GM21619 (cell line): ENCODE measurements around the gene RPL39L.
"Not testable (repeated sequence)": the region's sequence is repeated elsewhere in the genome, so short reads cannot be mapped to it uniquely, and the experiment has no call there.

ENCODE experiments used
- ATAC-seq: cut with Tn5 transposase; IDR thresholded peaks from one replicate; pipeline ENCODE4 v1.9.1; 2021; ENCODE audit not compliant: unreplicated experiment

Gene RPL39L

GRCh38 chr3:187139126-187139894 is at the start of gene RPL39L:
RPL39L (minus strand) TSS chr3:187139496; CDS start chr3:187121300, 18,196 bp downstream.
- peak; percentile 97 for ATAC-seq

GRCh38 chr3:187188931-187189330 is 49.6 kb upstream of the RPL39L start:
- no peak for ATAC-seq

DNA sequence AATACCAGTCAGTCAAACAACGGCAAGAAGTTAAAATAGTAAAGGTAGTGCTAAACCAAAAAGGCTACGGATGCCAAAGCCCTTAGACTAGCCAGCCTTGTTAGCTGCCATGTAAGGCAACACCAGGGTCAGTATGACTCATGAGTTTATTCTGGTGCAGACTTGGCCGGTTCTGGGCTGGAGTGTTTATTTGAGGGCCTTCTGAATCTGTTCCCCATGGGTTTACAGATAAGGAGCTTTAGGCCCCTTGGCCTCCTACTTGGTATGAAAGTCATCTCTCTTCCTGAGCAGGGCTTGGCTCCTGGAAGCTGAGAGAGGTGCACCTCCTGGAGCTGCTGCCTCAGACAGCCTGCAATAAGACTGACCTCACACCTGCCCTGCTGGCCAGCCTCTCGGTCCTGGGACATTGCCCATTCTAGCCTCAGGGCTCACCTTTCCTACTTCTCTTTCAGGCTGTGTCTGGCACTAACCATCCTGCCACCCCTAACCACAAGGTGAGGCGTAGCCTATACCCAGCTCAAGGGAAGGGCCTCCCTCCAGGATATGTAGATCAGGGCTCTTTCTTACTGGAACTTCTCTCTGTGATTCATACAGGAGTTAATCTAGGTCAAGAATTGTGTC is 47.6 kb upstream of the RPL39L start:
- peak; percentile 45 for ATAC-seq

DNA sequence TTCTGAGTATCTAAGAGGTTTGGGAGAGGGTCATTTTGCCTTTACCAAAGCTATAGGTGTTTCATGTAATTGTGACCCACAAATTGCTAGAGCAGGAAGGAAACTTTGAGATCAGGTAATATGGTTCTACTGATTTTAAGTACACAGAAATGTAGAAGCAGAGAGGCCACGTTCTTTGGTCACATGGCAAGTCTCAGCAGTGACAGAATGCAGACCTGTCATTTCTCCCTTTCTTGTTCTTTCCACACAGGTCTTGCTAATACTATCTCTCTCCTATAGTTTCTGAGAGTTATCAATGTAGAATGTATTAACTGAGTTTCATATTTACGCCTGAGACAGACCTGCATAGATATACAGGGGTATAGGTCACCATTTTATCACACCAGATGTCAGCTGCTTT is 47.1 kb upstream of the RPL39L start:
- ATAC-seq = peak; percentile 31

GRCh38 chr3:187185759-187186158 is 46.5 kb upstream of the RPL39L start:
- no peak for ATAC-seq

DNA sequence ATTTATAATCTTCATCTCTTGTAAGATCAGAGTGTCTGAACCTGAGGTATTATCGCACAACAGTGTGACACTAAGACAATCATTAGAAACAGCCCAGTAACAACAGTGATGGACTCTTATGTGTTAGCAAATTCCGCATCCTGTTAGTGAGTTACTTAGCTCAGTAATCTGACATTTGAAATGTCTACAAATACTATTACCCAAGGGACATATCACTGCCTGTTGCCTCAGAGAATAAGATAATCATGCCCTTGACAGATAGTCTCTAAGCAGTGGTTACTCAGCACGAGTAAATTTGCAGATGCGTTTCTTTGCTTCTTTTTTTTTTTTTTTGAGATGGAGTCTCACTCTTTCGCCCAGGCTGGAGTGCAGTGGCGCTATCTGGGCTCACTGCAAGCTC is 44.6 kb upstream of the RPL39L start:
- ATAC-seq = no peak

DNA sequence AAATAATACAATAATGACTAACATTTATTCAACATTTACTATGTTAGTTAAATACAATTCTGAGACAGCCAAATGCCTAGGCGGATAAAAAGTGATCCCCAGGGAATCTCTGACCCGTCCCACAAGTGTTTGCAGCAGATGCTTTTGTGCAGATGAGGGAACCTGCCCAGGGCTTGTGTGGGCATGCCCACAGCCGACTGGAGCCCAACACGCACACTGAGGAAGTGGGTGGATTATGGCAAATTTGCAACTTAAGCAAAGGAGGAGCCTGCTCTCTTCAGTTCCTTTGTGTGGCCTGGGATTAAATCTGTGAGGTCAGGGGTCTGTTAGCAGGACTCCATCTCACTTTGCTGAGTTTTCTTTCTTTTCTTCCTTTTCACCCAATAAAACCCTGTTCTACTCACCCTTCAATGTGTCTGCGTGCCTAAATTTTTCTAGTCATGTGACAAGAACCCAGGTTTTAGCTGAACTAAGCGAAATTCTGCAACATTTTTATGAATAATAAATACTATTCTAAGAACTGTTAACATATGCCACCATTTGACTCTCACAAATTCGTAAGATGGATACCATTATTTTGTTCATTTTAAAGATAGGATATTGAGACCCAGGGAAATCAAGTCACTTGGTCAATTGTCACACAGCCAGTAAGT is 44.0 kb upstream of the RPL39L start:
- ATAC-seq = no peak

DNA sequence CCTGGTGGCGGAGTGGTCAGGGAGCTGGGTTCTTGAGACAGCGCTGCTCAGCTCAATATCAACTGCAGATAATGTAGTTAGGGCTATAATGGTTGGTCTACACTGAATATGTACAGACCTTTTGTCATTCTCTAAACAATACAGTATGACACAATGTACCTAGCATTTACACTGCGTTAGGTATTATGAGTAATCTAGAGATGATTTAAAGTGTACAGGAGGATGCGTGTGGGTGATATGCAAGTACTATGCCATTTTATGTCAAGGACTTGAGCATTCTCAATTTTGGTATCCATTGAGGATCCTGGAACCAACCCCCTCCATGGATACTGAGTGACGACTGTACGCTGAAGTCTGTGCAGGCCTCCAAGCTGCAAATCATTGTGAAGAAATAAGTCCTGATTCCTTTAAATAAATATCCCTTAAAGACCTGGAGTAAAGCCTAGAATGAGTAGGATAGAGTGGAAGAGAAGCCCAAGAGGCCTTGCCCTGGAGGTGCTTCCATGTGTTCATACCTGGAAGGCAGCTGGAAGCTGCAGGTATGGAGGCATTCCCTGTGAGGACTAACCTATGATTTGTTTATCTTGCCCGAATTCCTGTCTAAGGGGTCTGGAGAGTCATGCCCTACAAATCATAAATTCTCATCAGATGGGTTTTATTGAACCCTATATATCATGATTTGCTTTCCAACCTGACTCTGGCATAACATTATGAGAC is 42.3 kb upstream of the RPL39L start:
- ATAC-seq = no peak

DNA sequence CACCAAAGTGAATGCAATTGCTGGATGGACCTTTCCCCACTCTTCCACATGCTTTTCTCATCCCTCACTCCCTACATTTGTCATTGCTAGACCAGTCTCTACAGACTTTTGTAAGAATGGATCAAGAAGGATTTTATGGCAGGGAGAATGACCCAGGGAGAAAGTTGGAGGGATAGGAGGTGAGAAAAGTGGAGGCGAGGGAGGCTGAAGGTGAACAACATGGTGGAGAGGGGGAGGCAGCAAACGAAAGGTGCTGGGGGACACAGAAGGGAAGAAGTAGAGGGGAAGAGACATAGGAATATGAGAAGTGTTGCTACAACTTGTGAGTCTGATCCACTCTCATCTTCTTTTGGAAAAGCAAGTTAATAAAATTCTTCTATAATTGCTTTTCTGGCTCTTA is 33.6 kb upstream of the RPL39L start:
- ATAC-seq = no peak

DNA sequence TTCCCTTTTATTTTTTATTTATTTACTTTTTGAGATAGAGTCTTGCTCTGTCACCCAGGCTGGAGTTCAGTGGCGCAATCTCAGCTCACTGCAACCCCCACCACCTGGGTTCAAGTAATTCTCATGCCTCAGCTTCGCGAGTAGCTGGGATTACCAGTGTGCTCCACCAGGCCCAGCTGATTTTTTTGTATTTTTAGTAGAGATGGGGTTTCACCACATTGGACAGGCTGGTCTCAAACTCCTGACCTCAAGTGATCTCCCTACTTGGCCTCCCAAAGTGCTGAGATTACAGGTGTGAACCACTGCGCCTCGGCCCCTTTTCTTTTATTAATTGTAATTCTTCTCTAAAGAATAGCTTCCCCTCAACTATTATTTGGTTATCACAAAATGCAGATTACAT is 31.6 kb upstream of the RPL39L start:
- ATAC-seq = not testable (repeated sequence)

- ATAC-seq = no peak
These were observed 30.1 kb upstream of the RPL39L start for GRCh38 chr3:187169231-187169960.

- no peak for ATAC-seq
These were observed 28.5 kb upstream of the RPL39L start for GRCh38 chr3:187167777-187168176.

DNA sequence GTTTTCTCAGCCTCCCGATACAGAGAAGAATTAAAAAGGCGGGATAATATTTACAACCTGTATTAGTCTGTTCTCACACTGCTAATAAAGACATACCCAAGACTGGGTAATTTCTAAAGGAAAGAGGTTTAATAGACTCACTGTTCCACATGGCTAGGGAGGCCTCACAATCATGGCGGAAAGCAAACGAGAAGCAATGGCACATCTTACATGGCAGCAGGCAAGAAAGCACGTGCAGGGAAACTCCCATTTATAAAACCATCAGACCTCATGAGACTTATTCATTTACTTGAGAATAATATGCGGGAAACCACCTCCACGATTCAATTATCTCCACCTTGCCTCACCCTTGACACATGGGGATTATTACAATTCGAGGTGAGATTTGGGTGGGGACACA is 27.5 kb upstream of the RPL39L start:
- no peak for ATAC-seq

GRCh38 chr3:187165144-187165543 is 25.8 kb upstream of the RPL39L start:
- no peak for ATAC-seq

- ATAC-seq = no peak
These were observed 23.1 kb upstream of the RPL39L start for GRCh38 chr3:187162265-187162953.

GRCh38 chr3:187161556-187161955 is 22.3 kb upstream of the RPL39L start:
- no peak for ATAC-seq

- no peak for ATAC-seq
These were observed 11.3 kb upstream of the RPL39L start for GRCh38 chr3:187150599-187150998.

GRCh38 chr3:187150186-187150585 is 10.9 kb upstream of the RPL39L start:
- no peak for ATAC-seq

- ATAC-seq = no peak
These were observed 7.1 kb upstream of the RPL39L start for GRCh38 chr3:187146389-187146788.
